HepG2 (cell line): ENCODE data around the gene TPRA1. TPM values are rescaled to one million over a fixed set of nuclear protein-coding genes. Genes with fewer than 3 reads are reported as not detected.

ENCODE experiments used
- ATAC-seq: fragments of 200-7000 bp; cut with Tn5 transposase; 3 replicates; pipeline ENCODE4 v1.9.1; 2020; ENCODE audit warnings: mild to moderate bottlenecking, moderate library complexity
- BruUV-seq: library from RNA; stranded (reverse); fragments of 400-500 nt; replicated peaks from 2 replicates; lab custom pipeline; 2021; lab: Mats Ljungman, UMichigan
- CTCF ChIA-PET: fragments of 300-600 bp; formaldehyde crosslinking; extraction: SDS; loops from one replicate; lab custom pipeline; 2021; ENCODE audit warnings: low total read pairs, inconsistent platforms, low intra/inter-chr PET ratio; lab: Yijun Ruan, JAX
- POLR2A ChIA-PET: fragments of 350-600 bp; sonication (Branson Sonifier 250); formaldehyde crosslinking; loops from one replicate; lab custom pipeline; 2020; ENCODE audit warnings: antibody characterized with exemption, inconsistent platforms; lab: Yijun Ruan, JAX
- DNase-seq: peaks from one replicate; pipeline ENCODE4 v3.0.0-alpha.2; 2015; ENCODE audit warnings: low spot score
- FAIRE-seq: peaks from 3 replicates; lab custom pipeline; 2011; peaks lifted over from hg19 to GRCh38; lab: Jason Lieb, UNC
- H2AFZ ChIP-seq: one replicate; pipeline ENCODE4 v1.6.1; 2011; ENCODE audit warnings: low read length, inconsistent platforms
- H3K27ac ChIP-seq: fragments of 300-600 bp; 3 replicates; pipeline ENCODE4 v1.8.0; 2011; ENCODE audit warnings: mixed run types, mild to moderate bottlenecking, mixed read lengths, low read length, inconsistent platforms; ENCODE audit not compliant: insufficient read depth; ENCODE audit errors: extremely low read length
- H3K27me3 ChIP-seq, 2 experiments: fragments of 200-600 bp in 1 of 2; 2 replicates in 1 of 2; 3 replicates in 1 of 2; pipeline versions ENCODE4 v1.6.0 to v1.8.0; 2011; ENCODE audit warnings: low read length in 2 of 2, mild to moderate bottlenecking in 2 of 2, moderate library complexity in 2 of 2, inconsistent platforms in 1 of 2; ENCODE audit not compliant: insufficient read depth in 2 of 2, control insufficient read depth in 1 of 2
- H3K36me3 ChIP-seq, 2 experiments: fragments of 200-600 bp in 1 of 2; replicated peaks in 1 of 2; 2 replicates in 1 of 2; 3 replicates in 1 of 2; pipeline versions ENCODE4 v1.5.1 to v1.8.0; 2011; ENCODE audit warnings: low read length in 2 of 2, inconsistent platforms in 1 of 2; ENCODE audit not compliant: insufficient read depth in 2 of 2, control insufficient read depth in 1 of 2
- H3K4me1 ChIP-seq: 2 replicates; pipeline ENCODE4 v1.5.1; 2012; ENCODE audit warnings: low read length, inconsistent platforms; ENCODE audit not compliant: insufficient read depth
- H3K4me2 ChIP-seq: 2 replicates; pipeline ENCODE4 v1.6.0; 2011; ENCODE audit warnings: low read depth, low read length, inconsistent platforms
- H3K4me3 ChIP-seq, 3 experiments: fragments of 200-600 bp in 1 of 3; sonication (generic), shearing (Covaris generic) in 1 of 3; replicated peaks in 1 of 3; 2 replicates each; pipeline ENCODE4 v1.5.1; 2011 to 2016; ENCODE audit warnings: low read length in 3 of 3, inconsistent platforms in 2 of 3, low read depth in 2 of 3, mild to moderate bottlenecking in 2 of 3, control low read depth in 1 of 3, mixed read lengths in 1 of 3; ENCODE audit not compliant: insufficient read depth in 1 of 3
- H3K79me2 ChIP-seq: one replicate; pipeline ENCODE4 v1.6.1; 2011; ENCODE audit warnings: low read length, inconsistent platforms; ENCODE audit not compliant: insufficient read depth
- H3K9ac ChIP-seq: 2 replicates; pipeline ENCODE4 v1.6.0; 2011; ENCODE audit warnings: mild to moderate bottlenecking, low read depth, low read length, inconsistent platforms; ENCODE audit not compliant: insufficient read depth
- H3K9me3 ChIP-seq: 2 replicates; pipeline ENCODE4 v1.5.1; 2012; ENCODE audit warnings: mild to moderate bottlenecking, low read length
- H4K20me1 ChIP-seq: 2 replicates; pipeline ENCODE4 v1.6.0; 2011; ENCODE audit warnings: inconsistent platforms, mild to moderate bottlenecking, low read length, moderate library complexity; ENCODE audit not compliant: insufficient read depth
- ATF2 ChIP-seq: sonication (generic); formaldehyde crosslinking; IDR thresholded peaks from 2 replicates; pipeline ENCODE4 v1.4.0; 2020; ENCODE audit warnings: missing genetic modification reagents
- BATF2 ChIP-seq: sonication (generic); formaldehyde crosslinking; IDR thresholded peaks from 2 replicates; pipeline ENCODE4 v1.8.0; 2022; ENCODE audit warnings: mild to moderate bottlenecking, missing genetic modification reagents, moderate library complexity
- BRD4 ChIP-seq: sonication (generic); formaldehyde crosslinking; IDR thresholded peaks from 2 replicates; pipeline ENCODE4 v1.4.0; 2020; ENCODE audit warnings: missing genetic modification reagents
- FOXC1 ChIP-seq: sonication (generic); formaldehyde crosslinking; IDR thresholded peaks from 2 replicates; pipeline ENCODE4 v1.8.0; 2022; ENCODE audit warnings: mild to moderate bottlenecking, missing genetic modification reagents, borderline replicate concordance
- GABPA ChIP-seq, 2 experiments: IDR thresholded peaks; 2 replicates each; pipeline ENCODE4 v1.6.1; 2011 to 2016; ENCODE audit warnings: low read depth in 2 of 2, low read length in 1 of 2, missing biosample characterization in 1 of 2, missing genetic modification characterization in 1 of 2
- KDM5B ChIP-seq: sonication (generic); formaldehyde crosslinking; IDR thresholded peaks from 2 replicates; pipeline ENCODE4 v1.4.0; 2020; ENCODE audit warnings: missing genetic modification reagents, mild to moderate bottlenecking, borderline replicate concordance
- NFYC ChIP-seq: IDR thresholded peaks from 2 replicates; pipeline ENCODE4 v1.6.1; 2016; ENCODE audit warnings: missing genetic modification reagents, missing compliant biosample characterization
- RFX1 ChIP-seq: fragments of 450-650 bp; IDR thresholded peaks from 2 replicates; pipeline ENCODE4 v1.6.1; 2017
- ZBTB38 ChIP-seq: sonication (generic); formaldehyde crosslinking; IDR thresholded peaks from 2 replicates; pipeline ENCODE4 v1.5.1; 2020; ENCODE audit warnings: mild to moderate bottlenecking, missing genetic modification reagents
- ZBTB4 ChIP-seq: sonication (generic); formaldehyde crosslinking; IDR thresholded peaks from 2 replicates; pipeline ENCODE4 v1.4.0; 2020; ENCODE audit warnings: missing genetic modification reagents, mild to moderate bottlenecking, borderline replicate concordance
- ZHX1 ChIP-seq: sonication (generic); formaldehyde crosslinking; IDR thresholded peaks from 2 replicates; pipeline ENCODE4 v1.8.1; 2022; ENCODE audit warnings: low read depth, mild to moderate bottlenecking, missing genetic modification reagents
- ZNF263 ChIP-seq: sonication (generic); formaldehyde crosslinking; IDR thresholded peaks from 2 replicates; pipeline ENCODE4 v1.4.0; 2020; ENCODE audit warnings: missing genetic modification reagents
- ZNF557 ChIP-seq: sonication (generic); formaldehyde crosslinking; IDR thresholded peaks from 2 replicates; pipeline ENCODE4 v1.4.0; 2020; ENCODE audit warnings: missing genetic modification reagents
- WGBS: methylation state at CpG from one replicate; pipeline ENCODE4 v1.1.6; 2017; ENCODE audit warnings: low lambda C conversion rate; 5-methylcytosine and 5-hydroxymethylcytosine counted together
- in situ Hi-C: cut with HindIII; loops from 2 replicates; pipeline ENCODE4 v1.10.0; 2017; ENCODE audit warnings: low pct_unique_long_range_greater_than_20kb; ENCODE audit not compliant: extremely low pct_ligation_motif_present
- intact Hi-C: fragments of 100-400 bp; cut with micrococcal nuclease; formaldehyde crosslinking; loops from one replicate; pipeline ENCODE4 v1.10.0; 2022; ENCODE audit not compliant: unreplicated experiment
- polyA plus RNA-seq, 8 experiments: library from polyadenylated mRNA; depleted of rRNA in 3 of 8; stranded (reverse) in 7 of 8; unstranded in 1 of 8; fragments of >200 nt; fragmentation: Illumina TruSeq in 4 of 8; extraction: Trizol in 4 of 8; gene quantifications; 2 replicates each; pipeline versions ENCODE4 v1.2.1 to v1.2.3, GENCODE V29; 2011 to 2016; ENCODE audit warnings: low read depth in 4 of 8, missing spikeins in 1 of 8, mixed read lengths in 1 of 8; ENCODE audit not compliant: insufficient read depth in 1 of 8
- total RNA-seq, 5 experiments: library from RNA; depleted of rRNA; stranded (reverse); fragments of >200 nt; fragmentation: Illumina TruSeq; extraction: Trizol; gene quantifications; 2 replicates each; pipeline ENCODE4 v1.2.3, GENCODE V29; 2016; ENCODE audit warnings: low read depth in 1 of 5

Gene TPRA1
- total and polyA plus RNA-seq, 2 of the 13 experiments (the other 11 are each of a cell fraction or from before 2014, with no cell fraction given) = 25.4 to 25.8 TPM

GRCh38 chr3:127629467-127630403 lies 39.2 kb upstream of the TPRA1 start:
- intact Hi-C loops = loop anchor here (1.0 kb wide), 1 partner anchor 30 kb away; no protein-coding TSS in a partner anchor
- peak overlapping the region; percentile 30 to 67 (median 62); a peak in 4 of 6 replicates for H3K4me3 ChIP-seq
- no peak overlapping the region for H3K27ac ChIP-seq
- DNase-seq (no peak), ATAC-seq (peak; percentile 17; the same call in 1 of the 3 replicates), FAIRE-seq (no peak)
- in situ Hi-C loops = no loop called here
- ChIA-PET CTCF (no interaction called here), POLR2A (no interaction called here)
- no peaks in the 10 kb centered on the region; the same call in 1 of the 2 replicates for H4K20me1 ChIP-seq
- no peak overlapping the region for H2AFZ ChIP-seq
- peaks cover 2 to 7% of the 10 kb centered on the region in 2 experiments for H3K27me3 ChIP-seq
- no TSS peak for BruUV-seq
- peak overlapping the region; percentile 49 for H3K9ac ChIP-seq
- WGBS = 75% methylated on average over 40 of the region's 65 CpGs
- no peaks in the 10 kb centered on the region for H3K9me3 ChIP-seq
- H3K4me2 ChIP-seq = peak overlapping the region; percentile 76
- no peaks in the 10 kb centered on the region for H3K79me2 ChIP-seq
- H3K36me3 ChIP-seq = no peaks in the 10 kb centered on the region
- H3K4me1 ChIP-seq = peaks cover 21% of the 10 kb centered on the region
- peak; percentile 67; the same call in 1 of the 2 replicates for TF ChIP-seq ZHX1 (CRISPR knock-in tag)
- TF ChIP-seq RFX1 = no peak
- TF ChIP-seq ZNF263 (CRISPR knock-in tag) = peak; percentile 31; the same call in 1 of the 2 replicates
- TF ChIP-seq BATF2 = no peak
- TF ChIP-seq ATF2 (CRISPR knock-in tag) = no peak
- TF ChIP-seq GABPA (IDR thresholded peaks at IDR 0.05; ENCODE audit: low read depth, low read length) = 0 out of 2 replicates have a peak, but pooled peaks have one; percentile 2
- TF ChIP-seq GABPA (CRISPR knock-in tag; IDR thresholded peaks at IDR 0.05; ENCODE audit: low read depth) = no peak
- no peak for TF ChIP-seq NFYC (CRISPR knock-in tag)
- TF ChIP-seq BRD4 (CRISPR knock-in tag) = 0 out of 2 replicates have a peak, but pooled peaks have one; percentile 24
- no peak for TF ChIP-seq ZNF557 (CRISPR knock-in tag)
- peak; percentile 17; the same call in 1 of the 2 replicates for TF ChIP-seq KDM5B (CRISPR knock-in tag)
- peak; percentile 82; the same call in 1 of the 2 replicates for TF ChIP-seq ZBTB4 (CRISPR knock-in tag)
- peak; percentile 72 for TF ChIP-seq ZBTB38 (CRISPR knock-in tag)
- TF ChIP-seq FOXC1 (CRISPR knock-in tag) = no peak
